ENCODE measurements around the gene TNP1.
A peak's percentile ranks its signal among the peaks of the same experiment; 100 is the strongest.

Gene TNP1

GRCh38 chr2:216859944-216860343 lies at the start of gene TNP1:
TSS of gene TNP1 (minus strand) at chr2:216860064. CDS start at chr2:216860034, 30 bp downstream.
- DNase-seq: no peak

- DNase-seq: peak; percentile 72
Observed at GRCh38 chr2:216908300-216908699, 48.4 kb upstream of the TNP1 start.

- no peak for DNase-seq
Observed at GRCh38 chr2:216905649-216906329, 45.9 kb upstream of the TNP1 start.

GRCh38 chr2:216904974-216905373 lies 45.1 kb upstream of the TNP1 start:
- no peak for DNase-seq

- no peak for DNase-seq
Observed at GRCh38 chr2:216904554-216904953, 44.7 kb upstream of the TNP1 start.

GRCh38 chr2:216903470-216903869 lies 43.6 kb upstream of the TNP1 start:
- DNase-seq: no peak

- DNase-seq: no peak
Observed at GRCh38 chr2:216901273-216901672, 41.4 kb upstream of the TNP1 start.

- no peak for DNase-seq
Observed at GRCh38 chr2:216900406-216900805, 40.5 kb upstream of the TNP1 start.

- DNase-seq: no peak
Observed at GRCh38 chr2:216897561-216898203, 37.8 kb upstream of the TNP1 start.

GRCh38 chr2:216890138-216890537 lies 30.3 kb upstream of the TNP1 start:
- DNase-seq: no peak

GRCh38 chr2:216888887-216889622 lies 29.2 kb upstream of the TNP1 start:
- DNase-seq: no peak

GRCh38 chr2:216888081-216888480 lies 28.2 kb upstream of the TNP1 start:
- DNase-seq: no peak

GRCh38 chr2:216887138-216887537 lies 27.3 kb upstream of the TNP1 start:
- no peak for DNase-seq

- DNase-seq: no peak
Observed at GRCh38 chr2:216885117-216885553, 25.3 kb upstream of the TNP1 start.

- DNase-seq: no peak
Observed at GRCh38 chr2:216884347-216884746, 24.5 kb upstream of the TNP1 start.

GRCh38 chr2:216882876-216883275 lies 23.0 kb upstream of the TNP1 start:
- DNase-seq: no peak

- DNase-seq: no peak
Observed at GRCh38 chr2:216881411-216881810, 21.5 kb upstream of the TNP1 start.

GRCh38 chr2:216880509-216881184 lies 20.8 kb upstream of the TNP1 start:
- DNase-seq: no peak

- DNase-seq: no peak
Observed at GRCh38 chr2:216879727-216880508, 20.1 kb upstream of the TNP1 start.

GRCh38 chr2:216878072-216878471 lies 18.2 kb upstream of the TNP1 start:
- no peak for DNase-seq

GRCh38 chr2:216877085-216877484 lies 17.2 kb upstream of the TNP1 start:
- no peak for DNase-seq

- no peak for DNase-seq
Observed at GRCh38 chr2:216875862-216876261, 16.0 kb upstream of the TNP1 start.

- no peak for DNase-seq
Observed at GRCh38 chr2:216873573-216873972, 13.7 kb upstream of the TNP1 start.
